ENCODE results near the gene KCND3. TPM values are rescaled to one million over a fixed set of nuclear protein-coding genes. Genes with fewer than 3 reads are reported as not detected.

Gene KCND3
- polyA plus RNA-seq, 1 donor (not counting 4 experiments of a cell fraction or from before 2014, with no cell fraction given) = 0.21 TPM

- no peak overlapping the region for H3K27ac ChIP-seq (ENCODE audit: control insufficient read depth, insufficient read depth, low read length)
- TF ChIP-seq, protein P1, sequence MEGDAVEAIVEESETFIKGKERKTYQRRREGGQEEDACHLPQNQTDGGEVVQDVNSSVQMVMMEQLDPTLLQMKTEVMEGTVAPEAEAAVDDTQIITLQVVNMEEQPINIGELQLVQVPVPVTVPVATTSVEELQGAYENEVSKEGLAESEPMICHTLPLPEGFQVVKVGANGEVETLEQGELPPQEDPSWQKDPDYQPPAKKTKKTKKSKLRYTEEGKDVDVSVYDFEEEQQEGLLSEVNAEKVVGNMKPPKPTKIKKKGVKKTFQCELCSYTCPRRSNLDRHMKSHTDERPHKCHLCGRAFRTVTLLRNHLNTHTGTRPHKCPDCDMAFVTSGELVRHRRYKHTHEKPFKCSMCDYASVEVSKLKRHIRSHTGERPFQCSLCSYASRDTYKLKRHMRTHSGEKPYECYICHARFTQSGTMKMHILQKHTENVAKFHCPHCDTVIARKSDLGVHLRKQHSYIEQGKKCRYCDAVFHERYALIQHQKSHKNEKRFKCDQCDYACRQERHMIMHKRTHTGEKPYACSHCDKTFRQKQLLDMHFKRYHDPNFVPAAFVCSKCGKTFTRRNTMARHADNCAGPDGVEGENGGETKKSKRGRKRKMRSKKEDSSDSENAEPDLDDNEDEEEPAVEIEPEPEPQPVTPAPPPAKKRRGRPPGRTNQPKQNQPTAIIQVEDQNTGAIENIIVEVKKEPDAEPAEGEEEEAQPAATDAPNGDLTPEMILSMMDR (optimal IDR thresholded peaks at IDR 0.05 in 1 of 3, IDR thresholded peaks at IDR 0.05 in 1 of 3, conservative IDR thresholded peaks at IDR 0.05 in 1 of 3; ENCODE audit: extremely low read depth in 1 of 3, insufficient read depth in 2 of 3, low read length in 3 of 3) = no peak
- TF ChIP-seq EZH2 (IDR thresholded peaks at IDR 0.05; ENCODE audit: low read length) = no peak
- peaks cover 4% of the 10 kb centered on the region for H3K4me1 ChIP-seq (ENCODE audit: control insufficient read depth, extremely low read depth, insufficient read depth, low read length)
- no peaks in the 10 kb centered on the region for H4K20me1 ChIP-seq (ENCODE audit: control insufficient read depth, extremely low read depth, insufficient read depth, low read length)
- no peak for FAIRE-seq
- H3K79me2 ChIP-seq (ENCODE audit: control insufficient read depth, insufficient read depth, low read length) = no peaks in the 10 kb centered on the region
- H3K4me2 ChIP-seq (ENCODE audit: control insufficient read depth, extremely low read depth, insufficient read depth, low read depth, low read length) = no peak overlapping the region
- no peaks in the 10 kb centered on the region for H3K9me1 ChIP-seq (ENCODE audit: control insufficient read depth, extremely low read depth, insufficient read depth, low read length)
- no peaks in the 10 kb centered on the region for H3K36me3 ChIP-seq (ENCODE audit: control insufficient read depth in 2 of 2, extremely low read depth in 1 of 2, insufficient read depth in 2 of 2, low read length in 2 of 2)
- dilution Hi-C loops (cut with MboI; ENCODE audit: extremely low pct_ligation_motif_present, low sequenced_read_pairs) = no loop called here
- no peak overlapping the region for H3K4me3 ChIP-seq (ENCODE audit: control insufficient read depth in 2 of 3, extremely low read depth in 1 of 3, insufficient read depth in 2 of 3, low read depth in 1 of 3, low read length in 3 of 3)
- H3K9me3 ChIP-seq (ENCODE audit: control insufficient read depth, low read depth, low read length) = no peaks in the 10 kb centered on the region
- no peak overlapping the region for H3K9ac ChIP-seq (ENCODE audit: control insufficient read depth, extremely low read depth, insufficient read depth, low read length)
- H3K27me3 ChIP-seq (ENCODE audit: control insufficient read depth, extremely low read depth, insufficient read depth, low read length) = no peaks in the 10 kb centered on the region
- no peak overlapping the region for H2AFZ ChIP-seq (ENCODE audit: control insufficient read depth, low read length)
- DNase-seq (ENCODE audit: low read depth, low spot score) = no peak
Observed at GRCh38 chr1:111880881-111881837, 108.3 kb downstream of the KCND3 start.

GRCh38 chr1:111879081-111879480, 110.4 kb downstream of the KCND3 start:
- FAIRE-seq (no peak), DNase-seq (ENCODE audit: low read depth, low spot score) (no peak)
- H3K9me1 ChIP-seq (ENCODE audit: control insufficient read depth, extremely low read depth, insufficient read depth, low read length) = no peaks in the 10 kb centered on the region

More at GRCh38 chr1:111879081-111879480, 110.4 kb downstream of the KCND3 start:
- no peaks in the 10 kb centered on the region for H4K20me1 ChIP-seq (ENCODE audit: control insufficient read depth, extremely low read depth, insufficient read depth, low read length)
- H3K27ac ChIP-seq (ENCODE audit: control insufficient read depth, insufficient read depth, low read length) = no peak overlapping the region
- no peak overlapping the region for H3K4me2 ChIP-seq (ENCODE audit: control insufficient read depth, extremely low read depth, insufficient read depth, low read depth, low read length)
- H2AFZ ChIP-seq (ENCODE audit: control insufficient read depth, low read length) = no peak overlapping the region
- TF ChIP-seq, protein P1 (optimal IDR thresholded peaks at IDR 0.05 in 1 of 3, IDR thresholded peaks at IDR 0.05 in 1 of 3, conservative IDR thresholded peaks at IDR 0.05 in 1 of 3; ENCODE audit: extremely low read depth in 1 of 3, insufficient read depth in 2 of 3, low read length in 3 of 3) = no peak
- TF ChIP-seq EZH2 (IDR thresholded peaks at IDR 0.05; ENCODE audit: low read length) = no peak
- H3K4me3 ChIP-seq (ENCODE audit: control insufficient read depth in 2 of 3, extremely low read depth in 1 of 3, insufficient read depth in 2 of 3, low read depth in 1 of 3, low read length in 3 of 3) = no peak overlapping the region
- no peaks in the 10 kb centered on the region for H3K27me3 ChIP-seq (ENCODE audit: control insufficient read depth, extremely low read depth, insufficient read depth, low read length)
- H3K36me3 ChIP-seq (ENCODE audit: control insufficient read depth in 2 of 2, extremely low read depth in 1 of 2, insufficient read depth in 2 of 2, low read length in 2 of 2) = no peaks in the 10 kb centered on the region
- dilution Hi-C loops (cut with MboI; ENCODE audit: extremely low pct_ligation_motif_present, low sequenced_read_pairs) = no loop called here
- H3K4me1 ChIP-seq (ENCODE audit: control insufficient read depth, extremely low read depth, insufficient read depth, low read length) = peaks cover 4% of the 10 kb centered on the region
- H3K9me3 ChIP-seq (ENCODE audit: control insufficient read depth, low read depth, low read length) = no peaks in the 10 kb centered on the region
- no peak overlapping the region for H3K9ac ChIP-seq (ENCODE audit: control insufficient read depth, extremely low read depth, insufficient read depth, low read length)
- no peaks in the 10 kb centered on the region for H3K79me2 ChIP-seq (ENCODE audit: control insufficient read depth, insufficient read depth, low read length)

Measured in keratinocyte (primary cell).